K562 (cell line): ENCODE measurements around the gene TUBB4B. TPM values are rescaled to one million over a fixed set of nuclear protein-coding genes. Genes with fewer than 3 reads are reported as not detected.

Source experiments
- ATAC-seq: fragments of 200-7000 bp; cut with Tn5 transposase; 3 replicates; pipeline ENCODE4 v1.9.1; 2020; ENCODE audit warnings: moderate library complexity
- BruUV-seq: library from RNA; stranded (reverse); fragments of 400-500 nt; replicated peaks from 2 replicates; lab custom pipeline; 2021; lab: Mats Ljungman, UMichigan
- CTCF ChIA-PET: fragments of 300-600 bp; formaldehyde crosslinking; extraction: SDS; loops from one replicate; lab custom pipeline; 2021; ENCODE audit warnings: low intra/inter-chr PET ratio; lab: Yijun Ruan, JAX
- POLR2A ChIA-PET: fragments of 300-600, 350-650 bp; sonication (Branson Sonifier 250); formaldehyde crosslinking; extraction: SDS; loops from one replicate; lab custom pipeline; 2021; ENCODE audit warnings: antibody characterized with exemption, inconsistent platforms; lab: Yijun Ruan, JAX
- DNase-seq, 4 experiments: peaks; one replicate each; pipeline versions ENCODE4 v3.0.0 to v3.0.0-alpha.2; 2011 to 2018; ENCODE audit warnings: low spot score in 3 of 4, mixed read lengths in 3 of 4; ENCODE audit errors: extremely low read depth in 1 of 4
- FAIRE-seq: peaks from 2 replicates; lab custom pipeline; 2011; peaks lifted over from hg19 to GRCh38; lab: Jason Lieb, UNC
- H2AFZ ChIP-seq: 2 replicates; pipeline ENCODE4 v1.6.0; 2011; ENCODE audit warnings: low read depth, low read length, control low read depth, inconsistent platforms
- H3K27ac ChIP-seq: fragments of 200-600 bp; 3 replicates; pipeline ENCODE4 v1.8.0; 2011; ENCODE audit warnings: low read depth, mild to moderate bottlenecking, control low read depth, inconsistent platforms, low read length, moderate library complexity, mixed read lengths; ENCODE audit errors: extremely low read depth
- H3K27me3 ChIP-seq, 2 experiments: fragments of 300-600 bp in 1 of 2; 2 replicates in 1 of 2; 3 replicates in 1 of 2; pipeline versions ENCODE4 v1.6.0 to v1.8.0; 2011; ENCODE audit warnings: inconsistent platforms in 2 of 2, low read length in 2 of 2, mild to moderate bottlenecking in 1 of 2, mixed read lengths in 1 of 2, moderate library complexity in 1 of 2; ENCODE audit not compliant: control insufficient read depth in 2 of 2, insufficient read depth in 2 of 2
- H3K36me3 ChIP-seq: fragments of 300-600 bp; 3 replicates; pipeline ENCODE4 v1.8.0; 2011; ENCODE audit warnings: mild to moderate bottlenecking, low read length, inconsistent platforms; ENCODE audit not compliant: control insufficient read depth, insufficient read depth
- H3K4me1 ChIP-seq, 2 experiments: fragments of 200-600 bp in 1 of 2; replicated peaks in 1 of 2; 2 replicates in 1 of 2; 3 replicates in 1 of 2; pipeline versions ENCODE4 v1.5.1 to v1.8.0; 2011; ENCODE audit warnings: inconsistent platforms in 2 of 2, low read length in 2 of 2, mild to moderate bottlenecking in 1 of 2, mixed read lengths in 1 of 2, moderate library complexity in 1 of 2; ENCODE audit not compliant: control insufficient read depth in 2 of 2, insufficient read depth in 2 of 2
- H3K4me2 ChIP-seq: 2 replicates; pipeline ENCODE4 v1.6.1; 2011; ENCODE audit warnings: low read length, control low read depth, inconsistent platforms, mixed read lengths; ENCODE audit not compliant: insufficient read depth
- H3K4me3 ChIP-seq: fragments of 200-600 bp; sonication (generic), shearing (Covaris generic); 2 replicates; pipeline ENCODE4 v1.5.1; 2016; ENCODE audit warnings: control low read depth, inconsistent platforms
- H3K79me2 ChIP-seq: fragments of 200-600 bp; 3 replicates; pipeline ENCODE4 v1.8.0; 2011; ENCODE audit warnings: low read length, inconsistent platforms; ENCODE audit not compliant: control insufficient read depth, insufficient read depth
- H3K9ac ChIP-seq, 2 experiments: 2 replicates each; pipeline versions ENCODE4 v1.6.0 to v1.6.1; 2011; ENCODE audit warnings: low read depth in 2 of 2, low read length in 2 of 2, control low read depth in 1 of 2, inconsistent platforms in 1 of 2, mild to moderate bottlenecking in 1 of 2, mixed read lengths in 1 of 2; ENCODE audit not compliant: insufficient read depth in 1 of 2
- H3K9me1 ChIP-seq: one replicate; pipeline ENCODE4 v1.6.0; 2011; ENCODE audit warnings: inconsistent platforms, mild to moderate bottlenecking, low read length, moderate library complexity; ENCODE audit not compliant: control insufficient read depth, insufficient read depth
- H3K9me3 ChIP-seq: replicated peaks from 2 replicates; pipeline ENCODE4 v1.5.1; 2011; ENCODE audit warnings: low read depth, low read length, inconsistent platforms; ENCODE audit not compliant: control insufficient read depth, insufficient read depth
- H4K20me1 ChIP-seq: replicated peaks from 2 replicates; pipeline ENCODE4 v1.6.1; 2011; ENCODE audit warnings: low read length, inconsistent platforms, mixed read lengths; ENCODE audit not compliant: control insufficient read depth, insufficient read depth
- DMBX1 ChIP-seq: fragments of 250-450 bp; sonication (Bioruptor Pico); IDR thresholded peaks from 2 replicates; pipeline ENCODE4 v1.8.0; 2022; ENCODE audit warnings: inconsistent platforms, mild to moderate bottlenecking, moderate library complexity, borderline replicate concordance
- ELF2 ChIP-seq: fragments of 250-450 bp; sonication (Bioruptor Pico); IDR thresholded peaks from 2 replicates; pipeline ENCODE4 v1.5.0; 2021; ENCODE audit warnings: mild to moderate bottlenecking
- FOXA1 ChIP-seq: fragments of 450-650 bp; IDR thresholded peaks from 2 replicates; pipeline ENCODE4 v1.6.1; 2016; ENCODE audit warnings: mild to moderate bottlenecking, borderline replicate concordance
- MEF2D ChIP-seq: conservative IDR thresholded peaks from 2 replicates; pipeline ENCODE4 v1.6.1; 2016; ENCODE audit warnings: low read depth, missing genetic modification characterization, missing compliant biosample characterization
- RAD51 ChIP-seq: fragments of 450-650 bp; IDR thresholded peaks from 2 replicates; pipeline ENCODE4 v1.7.1; 2016; ENCODE audit warnings: low read depth, mild to moderate bottlenecking, borderline replicate concordance
- RBFOX2 ChIP-seq: fragments of 200-400 bp; formaldehyde crosslinking; IDR thresholded peaks from 2 replicates; pipeline ENCODE4 v1.6.1; 2017; ENCODE audit warnings: low read depth, mild to moderate bottlenecking, low read length, moderate library complexity
- TCF3 ChIP-seq: sonication (generic); formaldehyde crosslinking; IDR thresholded peaks from 2 replicates; pipeline ENCODE4 v1.4.0; 2020; ENCODE audit warnings: mild to moderate bottlenecking, missing genetic modification reagents
- TRIM24 ChIP-seq, 2 experiments: fragments of 450-650 bp; IDR thresholded peaks; 2 replicates each; pipeline ENCODE4 v1.6.1; 2016
- YBX1 ChIP-seq: fragments of 450-650 bp; IDR thresholded peaks from 2 replicates; pipeline ENCODE4 v1.7.1; 2016; ENCODE audit warnings: mild to moderate bottlenecking
- ZBTB17 ChIP-seq: fragments of 450-650 bp; formaldehyde crosslinking; IDR thresholded peaks from 2 replicates; pipeline ENCODE4 v1.4.0; 2020; ENCODE audit warnings: mild to moderate bottlenecking
- ZFP36 ChIP-seq: fragments of 150-350 bp; IDR thresholded peaks from 2 replicates; pipeline ENCODE4 v1.6.1; 2018; ENCODE audit warnings: low read length, low read depth; ENCODE audit not compliant: partially characterized antibody
- WGBS: fragments of 100-300 bp; shearing (Covaris generic); methylation state at CpG from one replicate; pipeline ENCODE4 v1.1.6; 2016; ENCODE audit warnings: low coverage, mixed read lengths; ENCODE audit not compliant: insufficient coverage; ENCODE audit errors: missing lambda C conversion rate; 5-methylcytosine and 5-hydroxymethylcytosine counted together
- in situ Hi-C: fragments of 300-500 bp; cut with MboI; formaldehyde crosslinking; loops from 4 replicates; pipeline ENCODE4 v1.15.0; 2018; ENCODE audit warnings: inconsistent platforms, mixed read lengths
- intact Hi-C: fragments of 100-400 bp; cut with micrococcal nuclease; formaldehyde crosslinking; loops from 2 replicates; pipeline ENCODE4 v1.14.2; 2022
- polyA plus RNA-seq, 8 experiments: library from polyadenylated mRNA; depleted of rRNA in 4 of 8; stranded (reverse) in 5 of 8; unstranded in 3 of 8; fragments of >200 nt; fragmentation: Nextera tagmentation in 2 of 8; fragmentation: Illumina TruSeq in 1 of 8; extraction: Ambion mirVana in 2 of 8; extraction: Trizol in 1 of 8; gene quantifications; 2 replicates each; pipeline versions ENCODE4 v1.2.1 to v1.2.3, GENCODE V29; 2011 to 2014; ENCODE audit warnings: inconsistent platforms in 1 of 8, missing spikeins in 1 of 8
- total RNA-seq, 7 experiments: library from RNA; depleted of rRNA in 6 of 7; stranded (reverse); fragments of >200 nt in 6 of 7; fragmentation: Illumina TruSeq in 2 of 7; extraction: Trizol in 2 of 7; gene quantifications; 2 replicates each; pipeline versions ENCODE4 v1.2.1 to v1.2.3, GENCODE V29; 2011 to 2021; ENCODE audit warnings: low replicate concordance in 1 of 7
- TF ChIP-seq, protein P1 (sequence below): fragments of 250-450 bp; sonication (Bioruptor Pico); IDR thresholded peaks from 2 replicates; pipeline ENCODE4 v1.5.0; 2021; ENCODE audit warnings: mild to moderate bottlenecking, moderate library complexity
- TF ChIP-seq, protein P2 (sequence below): fragments of 450-650 bp; formaldehyde crosslinking; IDR thresholded peaks from 2 replicates; pipeline ENCODE4 v1.4.0; 2020; ENCODE audit warnings: mild to moderate bottlenecking, mixed read lengths
- TF ChIP-seq, protein P3 (sequence below): sonication (generic); formaldehyde crosslinking; IDR thresholded peaks from 2 replicates; pipeline ENCODE4 v1.8.0; 2022; ENCODE audit warnings: mild to moderate bottlenecking, low read depth, missing genetic modification reagents

The TUBB4B gene
- total and polyA plus RNA-seq, 9 of the 15 experiments (the other 6 are each of a cell fraction or from before 2014, with no cell fraction given): 24.1 to 443 (median 268) TPM

DNA sequence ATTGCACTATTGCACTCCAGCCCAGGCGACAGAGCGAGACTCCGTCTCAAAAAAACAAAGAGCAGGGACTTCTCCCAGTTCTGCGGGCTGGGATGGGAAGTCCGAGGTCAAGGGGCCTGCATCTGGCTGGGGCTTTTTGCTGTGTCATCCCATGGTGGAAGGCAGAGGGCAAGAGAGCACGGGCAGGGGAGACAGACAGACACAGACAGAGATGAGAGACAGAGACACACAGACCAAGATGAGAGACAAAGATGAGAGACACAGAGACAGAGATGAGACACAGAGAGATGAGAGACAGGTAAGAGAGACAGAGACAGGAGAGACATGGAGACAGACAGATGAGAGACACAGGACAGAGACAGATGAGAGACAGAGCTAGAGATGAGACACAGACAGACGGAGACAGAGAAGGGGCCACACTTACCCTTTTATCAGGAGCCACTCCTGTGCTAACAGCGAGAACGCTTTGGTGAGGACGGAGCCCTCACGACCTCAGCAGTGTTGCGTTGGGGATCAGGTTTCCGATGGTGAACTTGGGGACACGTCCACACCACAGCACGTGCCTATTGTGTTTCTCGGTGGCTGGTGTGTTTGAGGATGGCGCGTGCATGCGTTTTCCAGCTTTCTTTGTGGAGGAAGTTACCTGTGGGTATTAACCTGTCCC, 27.6 kb downstream of the TUBB4B start (continued):
- TF ChIP-seq, protein P1, sequence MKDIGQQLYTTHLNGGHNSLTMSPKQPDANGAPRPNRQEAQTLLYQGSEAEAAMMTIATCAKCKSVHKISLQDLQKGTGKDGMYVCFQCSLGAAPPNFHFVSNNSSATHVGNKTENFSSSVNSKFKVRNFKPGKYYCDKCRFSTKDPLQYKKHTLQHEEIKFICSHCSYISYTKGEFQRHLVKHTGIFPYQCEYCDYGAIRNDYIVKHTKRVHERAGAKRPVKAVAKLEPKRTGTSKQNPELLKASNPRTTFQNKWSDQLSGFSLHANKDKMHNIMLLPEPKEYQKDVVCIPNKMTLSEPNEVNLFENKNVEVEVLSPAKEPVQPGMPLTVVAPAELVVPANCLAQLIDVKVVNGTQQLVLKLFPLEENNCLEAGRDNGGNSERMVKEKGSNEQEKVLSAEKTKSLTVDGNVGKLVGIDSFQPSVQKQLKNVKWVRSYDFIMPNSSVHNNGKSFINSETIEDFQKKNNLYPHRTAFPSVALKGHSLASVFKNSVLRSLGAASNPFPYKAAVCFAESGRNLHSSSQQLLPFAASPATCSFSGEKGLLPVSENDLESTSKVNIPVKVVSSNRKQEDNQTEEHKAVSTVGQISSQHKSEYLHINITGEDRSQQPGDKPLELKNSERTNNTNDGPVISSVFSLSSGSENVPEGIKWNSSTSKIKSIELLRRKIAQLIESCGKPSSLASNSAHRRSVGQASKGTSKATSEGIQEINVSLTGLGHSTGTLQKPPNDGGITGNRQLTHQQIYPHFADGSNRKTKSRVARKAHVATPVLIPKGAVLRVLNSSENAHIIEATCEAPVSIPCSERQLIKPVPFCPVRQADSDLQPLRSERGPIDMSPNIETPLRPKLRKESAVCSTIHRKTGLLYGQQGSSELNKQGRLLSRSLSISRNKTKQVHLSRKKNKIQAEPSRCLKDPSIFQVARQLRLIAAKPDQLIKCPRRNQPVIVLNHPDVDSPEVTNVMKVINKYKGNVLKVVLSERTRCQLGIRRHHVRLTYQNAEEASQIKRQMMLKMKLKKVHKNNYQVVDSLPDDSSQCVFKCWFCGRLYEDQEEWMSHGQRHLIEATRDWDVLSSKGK (CRISPR knock-in tag): no peak
- no peak for TF ChIP-seq YBX1
- no peak for TF ChIP-seq FOXA1
- TF ChIP-seq TRIM24 (IDR thresholded peaks at IDR 0.05): peak; percentile 32 to 70; a peak in 3 of 4 replicates

DNA sequence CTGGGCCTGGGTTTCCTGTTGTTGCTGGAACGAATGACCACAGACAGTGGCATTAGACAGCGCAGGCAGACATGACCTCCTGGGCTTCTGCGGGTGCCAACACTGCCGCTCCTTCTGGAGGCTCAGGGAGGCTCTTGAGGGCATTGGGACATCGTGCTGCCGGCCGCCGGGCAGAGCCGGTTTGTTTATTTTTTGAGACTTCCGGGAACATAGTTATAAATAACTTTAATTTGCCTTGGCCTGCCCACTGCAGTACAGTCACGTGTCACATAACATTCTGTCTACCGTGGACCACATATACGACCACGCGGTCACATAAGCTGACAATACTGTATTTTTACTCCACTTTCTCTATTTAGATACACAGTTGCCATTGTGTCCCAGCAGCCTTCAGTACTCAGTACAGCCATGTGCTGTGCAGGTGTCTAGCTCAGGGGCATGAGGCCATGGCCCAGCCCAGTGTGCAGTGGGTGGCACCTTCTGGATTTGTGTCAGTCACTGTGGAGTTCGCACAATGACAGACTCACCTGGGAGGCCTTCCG, 28.2 kb downstream of the TUBB4B start:
- CTCF ChIA-PET: no interaction called here
- Histone ChIP-seq H3K4me1 (peaks cover 20 to 72% of the 10 kb centered on the region in 2 experiments), H2AFZ (0 out of 2 replicates have a peak overlapping the region, but pooled peaks have one; percentile 70), H3K79me2 (peaks cover 10% of the 10 kb centered on the region; the same call in 2 of the 3 replicates), H3K4me3 (no peak overlapping the region), H3K36me3 (peaks cover 81% of the 10 kb centered on the region), H3K27ac (peak overlapping the region; percentile 71), H3K9ac (peak overlapping the region; percentile 54 to 85), H4K20me1 (no peaks in the 10 kb centered on the region), H3K4me2 (peak overlapping the region; percentile 62), H3K9me3 (no peaks in the 10 kb centered on the region), H3K27me3 (no peaks in the 10 kb centered on the region), H3K9me1 (no peaks in the 10 kb centered on the region)
- FAIRE-seq: peak; percentile 61
- WGBS: 64% methylated on average over 16 of the region's 17 CpGs
- intact Hi-C loops (no loop called here), in situ Hi-C loops (no loop called here)
- POLR2A ChIA-PET: interaction anchor here (0.9 to 4.2 kb wide), 2 partner anchors 8 to 28 kb away, joined by 3 to 23 read pairs; partner anchors contain the start of genes TOR4A and TUBB4B
- ATAC-seq: no peak
- no peak for TF ChIP-seq ZBTB17 (CRISPR knock-in tag)
- no peak for TF ChIP-seq ZFP36
- no peak for TF ChIP-seq TCF3 (CRISPR knock-in tag)
- TF ChIP-seq, protein P2, sequence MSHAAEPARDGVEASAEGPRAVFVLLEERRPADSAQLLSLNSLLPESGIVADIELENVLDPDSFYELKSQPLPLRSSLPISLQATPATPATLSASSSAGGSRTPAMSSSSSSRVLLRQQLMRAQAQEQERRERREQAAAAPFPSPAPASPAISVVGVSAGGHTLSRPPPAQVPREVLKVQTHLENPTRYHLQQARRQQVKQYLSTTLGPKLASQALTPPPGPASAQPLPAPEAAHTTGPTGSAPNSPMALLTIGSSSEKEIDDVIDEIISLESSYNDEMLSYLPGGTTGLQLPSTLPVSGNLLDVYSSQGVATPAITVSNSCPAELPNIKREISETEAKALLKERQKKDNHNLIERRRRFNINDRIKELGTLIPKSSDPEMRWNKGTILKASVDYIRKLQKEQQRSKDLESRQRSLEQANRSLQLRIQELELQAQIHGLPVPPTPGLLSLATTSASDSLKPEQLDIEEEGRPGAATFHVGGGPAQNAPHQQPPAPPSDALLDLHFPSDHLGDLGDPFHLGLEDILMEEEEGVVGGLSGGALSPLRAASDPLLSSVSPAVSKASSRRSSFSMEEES (CRISPR knock-in tag): peak; percentile 83
- TF ChIP-seq RAD51: peak; percentile 26; the same call in 1 of the 2 replicates
- TF ChIP-seq, protein P3, sequence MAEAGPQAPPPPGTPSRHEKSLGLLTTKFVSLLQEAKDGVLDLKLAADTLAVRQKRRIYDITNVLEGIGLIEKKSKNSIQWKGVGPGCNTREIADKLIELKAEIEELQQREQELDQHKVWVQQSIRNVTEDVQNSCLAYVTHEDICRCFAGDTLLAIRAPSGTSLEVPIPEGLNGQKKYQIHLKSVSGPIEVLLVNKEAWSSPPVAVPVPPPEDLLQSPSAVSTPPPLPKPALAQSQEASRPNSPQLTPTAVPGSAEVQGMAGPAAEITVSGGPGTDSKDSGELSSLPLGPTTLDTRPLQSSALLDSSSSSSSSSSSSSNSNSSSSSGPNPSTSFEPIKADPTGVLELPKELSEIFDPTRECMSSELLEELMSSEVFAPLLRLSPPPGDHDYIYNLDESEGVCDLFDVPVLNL (CRISPR knock-in tag): no peak
- 0 out of 2 replicates have a peak, but pooled peaks have one; percentile 24 for TF ChIP-seq RBFOX2
- TF ChIP-seq DMBX1: 0 out of 2 replicates have a peak, but pooled peaks have one; percentile 18
- peak; percentile 26; the same call in 1 of the 2 replicates for TF ChIP-seq MEF2D (tag)
- TF ChIP-seq ELF2: no peak
- DNase-seq: no peak
- no TSS peak for BruUV-seq
